IMR-90 (cell line): ENCODE measurements around the gene ZNF384. TPM values are rescaled to one million over a fixed set of nuclear protein-coding genes. Genes with fewer than 3 reads are reported as not detected.

Source experiments
- ATAC-seq: fragments of 200-7000 bp; cut with Tn5 transposase; 2 replicates; pipeline ENCODE4 v1.9.1; 2020; ENCODE audit warnings: low read depth, mild to moderate bottlenecking, moderate library complexity
- BruUV-seq: library from RNA; stranded (reverse); fragments of 400-500 nt; replicated peaks from 2 replicates; lab custom pipeline; 2021; lab: Mats Ljungman, UMichigan
- CTCF ChIA-PET: fragments of 300-600 bp; formaldehyde crosslinking; extraction: SDS; loops from one replicate; lab custom pipeline; 2021; ENCODE audit warnings: antibody characterized with exemption; lab: Yijun Ruan, JAX
- POLR2A ChIA-PET: fragments of 300-600 bp; sonication (Branson Sonifier 250); formaldehyde crosslinking; loops from one replicate; lab custom pipeline; 2022; ENCODE audit warnings: antibody characterized with exemption; ENCODE audit not compliant: unreplicated experiment; lab: Charles Lee
- DNase-seq: peaks from one replicate; pipeline ENCODE4 v3.0.0; 2013
- H2AFZ ChIP-seq: replicated peaks from 2 replicates; pipeline ENCODE3; 2013; ENCODE audit warnings: low read length, mild to moderate bottlenecking; ENCODE audit not compliant: poor library complexity
- H2AK5ac ChIP-seq: 2 replicates; pipeline ENCODE4 v1.6.1; 2013; ENCODE audit warnings: low read depth, low read length, inconsistent platforms
- H2AK9ac ChIP-seq: replicated peaks from 2 replicates; pipeline ENCODE3; 2013; ENCODE audit warnings: mild to moderate bottlenecking, low read depth, low read length, moderate library complexity; ENCODE audit not compliant: poor library complexity
- H2BK120ac ChIP-seq: 2 replicates; pipeline ENCODE4 v1.6.1; 2013; ENCODE audit warnings: low read depth, low read length, inconsistent platforms
- H2BK15ac ChIP-seq: 3 replicates; pipeline ENCODE4 v1.6.1; 2013; ENCODE audit warnings: low read depth, low read length, inconsistent platforms
- H2BK20ac ChIP-seq: 2 replicates; pipeline ENCODE4 v1.6.1; 2013; ENCODE audit warnings: low read depth, mild to moderate bottlenecking, inconsistent platforms, low read length, moderate library complexity
- H2BK5ac ChIP-seq: 2 replicates; pipeline ENCODE4 v1.6.1; 2013; ENCODE audit warnings: mild to moderate bottlenecking, low read depth, low read length, inconsistent platforms; ENCODE audit not compliant: poor library complexity, severe bottlenecking
- H3K14ac ChIP-seq: replicated peaks from 2 replicates; pipeline ENCODE4 v1.6.1; 2013; ENCODE audit warnings: low read depth, low read length, inconsistent platforms
- H3K18ac ChIP-seq: 2 replicates; pipeline ENCODE4 v1.6.1; 2013; ENCODE audit warnings: low read depth, low read length, control low read depth
- H3K23ac ChIP-seq: 2 replicates; pipeline ENCODE4 v1.6.1; 2013; ENCODE audit warnings: low read depth, low read length, inconsistent platforms
- H3K27ac ChIP-seq: 2 replicates; pipeline ENCODE4 v1.5.1; 2013; ENCODE audit warnings: mild to moderate bottlenecking, control low read depth, low read length; ENCODE audit not compliant: insufficient read depth
- H3K27me3 ChIP-seq: 2 replicates; pipeline ENCODE4 v1.6.1; 2013; ENCODE audit warnings: low read length; ENCODE audit not compliant: control insufficient read depth, insufficient read depth
- H3K36me3 ChIP-seq: 2 replicates; pipeline ENCODE4 v1.6.1; 2013; ENCODE audit warnings: low read length, mixed read lengths; ENCODE audit not compliant: control insufficient read depth, insufficient read depth
- H3K4ac ChIP-seq: 2 replicates; pipeline ENCODE4 v1.6.1; 2013; ENCODE audit warnings: low read depth, low read length, inconsistent platforms
- H3K4me1 ChIP-seq: 2 replicates; pipeline ENCODE4 v1.6.1; 2013; ENCODE audit warnings: low read length, mixed read lengths; ENCODE audit not compliant: control insufficient read depth, insufficient read depth
- H3K4me2 ChIP-seq: 2 replicates; pipeline ENCODE4 v1.6.1; 2013; ENCODE audit warnings: low read depth, mild to moderate bottlenecking, control low read depth, low read length, moderate library complexity
- H3K4me3 ChIP-seq: 2 replicates; pipeline ENCODE4 v1.5.1; 2013; ENCODE audit warnings: low read depth, mild to moderate bottlenecking, control low read depth, low read length, moderate library complexity; ENCODE audit not compliant: insufficient read depth
- H3K56ac ChIP-seq: 2 replicates; pipeline ENCODE4 v1.6.1; 2013; ENCODE audit warnings: low read length, inconsistent platforms; ENCODE audit not compliant: insufficient read depth; ENCODE audit errors: extremely low read depth
- H3K79me1 ChIP-seq, 2 experiments: 2 replicates each; pipeline ENCODE4 v1.6.1; 2013; ENCODE audit warnings: low read length in 2 of 2, inconsistent platforms in 1 of 2, low read depth in 1 of 2
- H3K9ac ChIP-seq: 2 replicates; pipeline ENCODE4 v1.6.1; 2013; ENCODE audit warnings: low read depth, low read length, control low read depth
- H3K9me1 ChIP-seq: 2 replicates; pipeline ENCODE4 v1.6.1; 2013; ENCODE audit warnings: low read length, inconsistent platforms; ENCODE audit not compliant: insufficient read depth
- H3K9me3 ChIP-seq: 2 replicates; pipeline ENCODE4 v1.6.1; 2013; ENCODE audit warnings: low read length; ENCODE audit not compliant: control insufficient read depth, insufficient read depth
- H4K20me1 ChIP-seq: 2 replicates; pipeline ENCODE4 v1.6.1; 2013; ENCODE audit warnings: low read length, inconsistent platforms; ENCODE audit not compliant: insufficient read depth
- H4K5ac ChIP-seq: 2 replicates; pipeline ENCODE4 v1.6.1; 2013; ENCODE audit warnings: mild to moderate bottlenecking, low read depth, low read length, control low read depth
- H4K8ac ChIP-seq, 2 experiments: 2 replicates each; pipeline ENCODE4 v1.6.1; 2013; ENCODE audit warnings: low read depth in 2 of 2, low read length in 2 of 2, control low read depth in 1 of 2, inconsistent platforms in 1 of 2
- H4K91ac ChIP-seq: 2 replicates; pipeline ENCODE4 v1.6.1; 2013; ENCODE audit warnings: low read depth, low read length, inconsistent platforms; ENCODE audit not compliant: insufficient read depth
- NFE2L2 ChIP-seq: fragments of 150-350 bp; IDR thresholded peaks from 2 replicates; pipeline ENCODE4 v1.6.1; 2016; ENCODE audit warnings: low read depth, mild to moderate bottlenecking, low read length
- WGBS, 2 experiments: methylation state at CpG; one replicate each; pipeline versions ENCODE4 v1.1.5 to v1.1.7; 2013; ENCODE audit warnings: missing lambda C conversion rate in 2 of 2; ENCODE audit not compliant: insufficient read length in 1 of 2; ENCODE audit errors: extremely low coverage in 2 of 2; 5-methylcytosine and 5-hydroxymethylcytosine counted together
- dilution Hi-C: fragments of 300-500 bp; cut with HindIII; formaldehyde crosslinking; loops from one replicate; pipeline ENCODE4 v1.14.3; 2018; ENCODE audit warnings: low sequenced_read_pairs; ENCODE audit not compliant: unreplicated experiment
- in situ Hi-C: fragments of 300-500 bp; cut with MboI; formaldehyde crosslinking; loops from 3 replicates; pipeline ENCODE4 v1.14.3; 2019; ENCODE audit warnings: low sequenced_read_pairs, inconsistent platforms, mixed read lengths
- intact Hi-C: fragments of 100-400 bp; cut with micrococcal nuclease; formaldehyde crosslinking; loops from 2 replicates; pipeline ENCODE4 v1.10.0; 2022
- polyA plus RNA-seq, 3 experiments: library from polyadenylated mRNA; depleted of rRNA; stranded (reverse); fragments of >200 nt; gene quantifications; 2 replicates each; pipeline ENCODE4 v1.2.3, GENCODE V29; 2012; ENCODE audit warnings: low replicate concordance in 1 of 3
- total RNA-seq: library from RNA; depleted of rRNA; stranded (reverse); fragments of >200 nt; gene quantifications from 2 replicates; pipeline ENCODE4 v1.2.3, GENCODE V29; 2012

The ZNF384 gene
- total and polyA plus RNA-seq, 2 of the 4 experiments (the other 2 are of a cell fraction), result 16.3 to 55.6 TPM

- H3K9ac ChIP-seq, result no peak overlapping the region
- intact Hi-C loops (no loop called here), dilution Hi-C loops (no loop called here), in situ Hi-C loops (no loop called here)
- H3K9me3 ChIP-seq, result peaks cover 5% of the 10 kb centered on the region
- no peak overlapping the region for H2AFZ ChIP-seq
- H2BK15ac ChIP-seq, result no peak overlapping the region
- no peak overlapping the region for H3K4me2 ChIP-seq
- no peak overlapping the region for H4K8ac ChIP-seq
- H3K27ac ChIP-seq, result no peak overlapping the region
- DNase-seq, result no peak
- 80% methylated on average over 3 of the region's 9 CpGs; no CpG with 5 or more reads in 1 of the 2 experiments for whole genome bisulfite sequencing, 2 experiments
- H3K4ac ChIP-seq, result no peak overlapping the region
- ChIA-PET CTCF (no interaction called here), POLR2A (no interaction called here)
- no peaks in the 10 kb centered on the region for H3K4me1 ChIP-seq
- no peak for TF ChIP-seq NFE2L2
- no peak overlapping the region for H4K5ac ChIP-seq
- H3K56ac ChIP-seq, result no peak overlapping the region
- H3K36me3 ChIP-seq, result no peaks in the 10 kb centered on the region
- no peak for ATAC-seq
- no peak overlapping the region for H2BK20ac ChIP-seq
- H3K79me1 ChIP-seq, result no peaks in the 10 kb centered on the region
- H4K20me1 ChIP-seq, result no peaks in the 10 kb centered on the region
- H2BK120ac ChIP-seq, result no peak overlapping the region
- H3K23ac ChIP-seq, result no peak overlapping the region
- H3K9me1 ChIP-seq, result no peaks in the 10 kb centered on the region
- no peak overlapping the region for H3K14ac ChIP-seq
- H3K18ac ChIP-seq, result no peak overlapping the region
- no peak overlapping the region for H2BK5ac ChIP-seq
- H3K27me3 ChIP-seq, result peaks cover 25% of the 10 kb centered on the region
- no peak overlapping the region for H2AK9ac ChIP-seq
- no peak overlapping the region for H2AK5ac ChIP-seq
- no peak overlapping the region for H3K4me3 ChIP-seq
- BruUV-seq, result no TSS peak
- no peak overlapping the region for H4K91ac ChIP-seq
Observed at GRCh38 chr12:6638305-6638704, 50.9 kb downstream of the ZNF384 start.
